Prostate gland (tissue), 2 donors: ENCODE data around the gene SRMS. TPM values are rescaled to one million over a fixed set of nuclear protein-coding genes. Genes with fewer than 3 reads are reported as not detected.

Experiments used
- DNase-seq: peaks from one replicate; pipeline ENCODE4 v3.0.0-alpha.2; 2019; ENCODE audit warnings: low spot score
- H3K27ac ChIP-seq, 2 donors: fragments of 200-600 bp; sonication (generic); 2 replicates each; pipeline ENCODE4 v1.5.1; 2017 to 2019
- H3K27me3 ChIP-seq: fragments of 200-600 bp; sonication (generic); replicated peaks from 2 replicates; pipeline ENCODE4 v1.5.1; 2019; ENCODE audit not compliant: insufficient read depth
- H3K36me3 ChIP-seq, 2 donors: fragments of 200-600 bp; sonication (generic); 1 replicate in 1 of 2; 2 replicates in 1 of 2; pipeline versions ENCODE4 v1.5.1 to v1.8.1; 2017 to 2019
- H3K4me1 ChIP-seq: fragments of 200-600 bp; sonication (generic); replicated peaks from 2 replicates; pipeline ENCODE4 v1.5.1; 2019
- H3K4me3 ChIP-seq, 2 donors: fragments of 200-600 bp; sonication (generic); 2 replicates each; pipeline ENCODE4 v1.5.1; 2017 to 2019
- H3K9me3 ChIP-seq: fragments of 200-600 bp; sonication (generic); 2 replicates; pipeline ENCODE4 v1.5.1; 2017
- POLR2A ChIP-seq: fragments of 450-650 bp; IDR thresholded peaks from one replicate; pipeline ENCODE4 v1.6.1; 2016; ENCODE audit warnings: antibody characterized with exemption, mild to moderate bottlenecking
- POLR2AphosphoS5 ChIP-seq: sonication (generic); formaldehyde crosslinking; IDR thresholded peaks from one replicate; pipeline ENCODE4 v1.6.1; 2017; ENCODE audit warnings: antibody characterized with exemption
- WGBS: methylation state at CpG from one replicate; pipeline ENCODE4 v1.1.5; 2018; 5-methylcytosine and 5-hydroxymethylcytosine counted together
- intact Hi-C: fragments of 100-400 bp; cut with DNase I; formaldehyde crosslinking; loops from one replicate; pipeline ENCODE4 v1.14.2; 2022
- total RNA-seq, 2 donors: library from RNA; depleted of rRNA; stranded (reverse); fragments of >200 nt; gene quantifications; one replicate each; pipeline ENCODE4 v1.1.0, GENCODE V29; 2016
- TF ChIP-seq, protein P1 (sequence below), 4 experiments: fragments of 200-600 bp in 2 of 4; fragments of 450-650 bp in 2 of 4; sonication (generic) in 2 of 4; IDR thresholded peaks; 1 replicate in 3 of 4; 2 replicates in 1 of 4; pipeline ENCODE4 v1.5.1; 2016 to 2019; ENCODE audit warnings: antibody characterized with exemption in 4 of 4, mild to moderate bottlenecking in 2 of 4, moderate library complexity in 2 of 4

The SRMS gene
- total RNA-seq, 2 donors from 2014 or later = 0.34 to 1.6 TPM

DNA sequence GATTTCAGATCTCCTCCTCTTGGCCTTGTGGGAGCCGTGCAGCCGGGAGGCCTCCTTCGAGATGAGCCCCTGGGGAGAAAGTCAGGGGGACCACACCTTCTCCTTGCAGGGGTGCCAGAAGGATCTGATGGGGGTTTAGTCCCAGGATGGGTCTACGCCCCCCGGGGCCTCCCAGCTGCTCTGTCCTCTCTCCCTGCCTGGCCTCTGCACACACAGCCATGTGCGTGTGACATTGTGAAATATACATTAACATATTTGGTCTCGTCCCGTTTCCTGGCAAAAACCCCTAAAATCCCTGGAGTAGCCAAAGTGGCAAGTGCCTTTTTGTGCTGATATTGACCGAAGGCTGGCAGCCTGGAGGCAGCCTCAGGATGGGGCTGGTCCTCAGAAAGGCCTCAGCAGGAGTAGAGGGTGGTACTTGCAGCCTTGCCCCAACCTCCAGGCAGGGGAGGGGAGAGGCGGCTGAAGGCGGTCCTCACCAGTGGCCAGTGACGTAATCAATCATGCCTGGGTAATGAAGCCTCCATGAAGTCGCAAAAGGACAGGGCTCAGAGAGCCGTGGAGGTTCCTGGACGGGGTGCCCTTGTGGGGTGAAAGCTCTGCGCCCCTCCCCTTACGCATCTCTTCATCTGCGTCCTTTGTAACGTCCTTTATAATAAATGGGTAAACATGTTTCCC is 31.6 kb upstream of the SRMS start:
- no peaks in the 10 kb centered on the region for H3K4me1 ChIP-seq
- H3K27ac ChIP-seq = no peak overlapping the region
- TF ChIP-seq POLR2A (no peak), POLR2AphosphoS5 (no peak)
- TF ChIP-seq, protein P1, sequence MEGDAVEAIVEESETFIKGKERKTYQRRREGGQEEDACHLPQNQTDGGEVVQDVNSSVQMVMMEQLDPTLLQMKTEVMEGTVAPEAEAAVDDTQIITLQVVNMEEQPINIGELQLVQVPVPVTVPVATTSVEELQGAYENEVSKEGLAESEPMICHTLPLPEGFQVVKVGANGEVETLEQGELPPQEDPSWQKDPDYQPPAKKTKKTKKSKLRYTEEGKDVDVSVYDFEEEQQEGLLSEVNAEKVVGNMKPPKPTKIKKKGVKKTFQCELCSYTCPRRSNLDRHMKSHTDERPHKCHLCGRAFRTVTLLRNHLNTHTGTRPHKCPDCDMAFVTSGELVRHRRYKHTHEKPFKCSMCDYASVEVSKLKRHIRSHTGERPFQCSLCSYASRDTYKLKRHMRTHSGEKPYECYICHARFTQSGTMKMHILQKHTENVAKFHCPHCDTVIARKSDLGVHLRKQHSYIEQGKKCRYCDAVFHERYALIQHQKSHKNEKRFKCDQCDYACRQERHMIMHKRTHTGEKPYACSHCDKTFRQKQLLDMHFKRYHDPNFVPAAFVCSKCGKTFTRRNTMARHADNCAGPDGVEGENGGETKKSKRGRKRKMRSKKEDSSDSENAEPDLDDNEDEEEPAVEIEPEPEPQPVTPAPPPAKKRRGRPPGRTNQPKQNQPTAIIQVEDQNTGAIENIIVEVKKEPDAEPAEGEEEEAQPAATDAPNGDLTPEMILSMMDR (IDR thresholded peaks at IDR 0.05) = no peak
- no peak overlapping the region for H3K4me3 ChIP-seq
- WGBS = 69% methylated on average over 19 of the region's 19 CpGs
- no peak for DNase-seq
- no peaks in the 10 kb centered on the region for H3K9me3 ChIP-seq
- no peaks in the 10 kb centered on the region for H3K27me3 ChIP-seq
- intact Hi-C loops = no loop called here
- no peaks in the 10 kb centered on the region for H3K36me3 ChIP-seq

DNA sequence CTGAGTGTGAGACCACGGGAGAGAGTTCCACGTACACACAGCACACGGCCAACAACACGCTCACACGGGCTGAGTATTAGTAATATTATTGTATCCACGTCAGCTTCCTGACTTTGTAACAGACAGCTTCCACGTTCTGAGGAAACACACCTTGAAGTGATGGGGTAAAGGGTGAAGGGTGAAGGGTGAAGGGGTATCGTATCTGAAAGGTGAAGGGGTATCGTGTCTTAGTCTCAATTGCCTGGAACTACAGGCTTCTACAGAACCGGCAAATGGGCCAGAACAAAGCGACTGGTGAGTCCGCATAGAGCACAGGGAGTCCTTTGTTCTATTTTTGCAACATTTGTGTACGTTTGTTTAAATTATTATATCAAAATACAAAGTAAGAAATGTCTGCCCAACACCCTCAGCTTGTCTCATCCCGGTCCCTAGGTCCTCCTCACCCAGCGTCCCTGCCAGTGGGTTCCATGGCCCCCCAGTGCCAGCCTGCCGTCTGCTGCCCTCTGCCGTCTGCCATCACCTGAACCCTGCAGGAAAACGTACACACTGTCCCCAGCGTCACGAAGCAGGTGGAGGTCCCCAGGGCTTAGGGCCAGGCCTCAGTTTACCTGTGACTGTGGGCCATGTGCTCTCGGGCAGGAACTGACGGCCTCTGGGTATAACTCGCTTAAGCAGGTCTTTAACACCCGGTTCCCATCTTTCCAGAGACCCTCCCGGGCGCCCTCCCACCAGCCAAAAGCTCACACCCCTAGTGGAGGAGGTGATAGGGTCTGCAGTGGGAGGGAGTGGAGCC is 30.9 kb upstream of the SRMS start:
- H3K4me3 ChIP-seq = no peak overlapping the region
- H3K36me3 ChIP-seq = no peaks in the 10 kb centered on the region
- no peaks in the 10 kb centered on the region for H3K27me3 ChIP-seq
- H3K9me3 ChIP-seq = no peaks in the 10 kb centered on the region
- DNase-seq = no peak
- WGBS = 78% methylated on average over 25 of the region's 26 CpGs
- intact Hi-C loops = no loop called here
- H3K27ac ChIP-seq = no peak overlapping the region
- H3K4me1 ChIP-seq = no peaks in the 10 kb centered on the region
- TF ChIP-seq POLR2A (no peak), POLR2AphosphoS5 (no peak)
- TF ChIP-seq, protein P1 (IDR thresholded peaks at IDR 0.05) = no peak

GRCh38 chr20:63577317-63577894 is 29.9 kb upstream of the SRMS start:
- Histone ChIP-seq H3K27me3 (no peaks in the 10 kb centered on the region), H3K4me3 (no peak overlapping the region), H3K4me1 (peaks cover 3% of the 10 kb centered on the region), H3K9me3 (no peaks in the 10 kb centered on the region), H3K36me3 (no peaks in the 10 kb centered on the region), H3K27ac (no peak overlapping the region)
- intact Hi-C loops = no loop called here
- WGBS = 48% methylated on average over 19 of the region's 19 CpGs
- peak; percentile 69 for DNase-seq
- peak; percentile 40 for TF ChIP-seq POLR2AphosphoS5
- TF ChIP-seq, protein P1 (IDR thresholded peaks at IDR 0.05) = no peak
- TF ChIP-seq POLR2A = no peak

GRCh38 chr20:63576311-63576710 is 28.8 kb upstream of the SRMS start:
- WGBS = 85% methylated on average over 7 of the region's 7 CpGs
- Histone ChIP-seq H3K4me3 (no peak overlapping the region), H3K9me3 (no peaks in the 10 kb centered on the region), H3K27me3 (no peaks in the 10 kb centered on the region), H3K36me3 (no peaks in the 10 kb centered on the region), H3K4me1 (peaks cover 3% of the 10 kb centered on the region), H3K27ac (no peak overlapping the region)
- TF ChIP-seq POLR2A (no peak), POLR2AphosphoS5 (no peak)
- TF ChIP-seq, protein P1 (IDR thresholded peaks at IDR 0.05) = no peak
- intact Hi-C loops = no loop called here
- no peak for DNase-seq
